ENCODE measurements around the gene EVC.

DNA sequence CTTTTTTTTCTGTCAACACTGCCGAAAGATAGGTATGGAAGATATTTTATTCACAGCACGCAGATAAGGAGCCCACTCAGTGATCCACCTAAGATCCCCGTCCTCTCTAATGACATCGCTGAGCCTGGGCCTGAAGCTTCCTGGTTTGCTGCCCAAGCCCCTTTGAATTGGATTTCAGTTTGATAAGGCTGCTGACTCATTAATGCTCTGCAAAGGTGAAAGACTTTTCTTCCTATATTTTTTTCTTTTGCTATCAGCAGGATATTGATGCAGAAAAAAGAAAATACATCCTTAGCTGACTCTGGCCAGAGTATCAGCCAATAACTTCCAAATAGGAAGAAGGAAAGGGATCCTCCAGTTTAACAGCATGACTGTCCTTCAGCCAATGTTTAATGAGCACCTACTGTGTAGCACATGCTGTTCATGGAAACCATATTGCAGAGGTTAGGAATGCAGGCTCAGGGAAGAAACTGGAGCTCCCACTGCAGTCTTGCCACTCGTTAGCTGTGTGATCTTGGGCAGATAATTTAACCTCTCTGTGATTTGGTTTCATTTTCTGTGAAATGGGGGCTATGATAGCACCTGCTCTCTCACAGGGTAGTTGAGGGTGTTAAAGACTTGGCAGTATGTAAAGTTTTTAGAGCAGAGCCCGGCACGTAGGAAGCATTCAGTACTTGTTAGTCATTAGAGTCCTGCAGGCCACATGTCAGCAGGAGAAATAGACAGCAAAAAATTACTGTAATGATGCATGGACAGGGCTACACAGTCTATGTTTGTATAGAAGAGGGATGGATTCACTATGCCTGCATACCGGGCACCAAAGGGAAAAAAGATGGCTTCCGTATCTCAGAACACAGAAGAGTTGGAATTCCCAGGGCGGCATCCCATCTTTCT lies 39.3 kb downstream of the EVC start:
- TF ChIP-seq, protein P1, sequence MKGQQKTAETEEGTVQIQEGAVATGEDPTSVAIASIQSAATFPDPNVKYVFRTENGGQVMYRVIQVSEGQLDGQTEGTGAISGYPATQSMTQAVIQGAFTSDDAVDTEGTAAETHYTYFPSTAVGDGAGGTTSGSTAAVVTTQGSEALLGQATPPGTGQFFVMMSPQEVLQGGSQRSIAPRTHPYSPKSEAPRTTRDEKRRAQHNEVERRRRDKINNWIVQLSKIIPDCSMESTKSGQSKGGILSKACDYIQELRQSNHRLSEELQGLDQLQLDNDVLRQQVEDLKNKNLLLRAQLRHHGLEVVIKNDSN (IDR thresholded peaks at IDR 0.05), result no peak
- no peak for TF ChIP-seq EP300 (IDR thresholded peaks at IDR 0.05; ENCODE audit: borderline replicate concordance)
- TF ChIP-seq, protein P2, sequence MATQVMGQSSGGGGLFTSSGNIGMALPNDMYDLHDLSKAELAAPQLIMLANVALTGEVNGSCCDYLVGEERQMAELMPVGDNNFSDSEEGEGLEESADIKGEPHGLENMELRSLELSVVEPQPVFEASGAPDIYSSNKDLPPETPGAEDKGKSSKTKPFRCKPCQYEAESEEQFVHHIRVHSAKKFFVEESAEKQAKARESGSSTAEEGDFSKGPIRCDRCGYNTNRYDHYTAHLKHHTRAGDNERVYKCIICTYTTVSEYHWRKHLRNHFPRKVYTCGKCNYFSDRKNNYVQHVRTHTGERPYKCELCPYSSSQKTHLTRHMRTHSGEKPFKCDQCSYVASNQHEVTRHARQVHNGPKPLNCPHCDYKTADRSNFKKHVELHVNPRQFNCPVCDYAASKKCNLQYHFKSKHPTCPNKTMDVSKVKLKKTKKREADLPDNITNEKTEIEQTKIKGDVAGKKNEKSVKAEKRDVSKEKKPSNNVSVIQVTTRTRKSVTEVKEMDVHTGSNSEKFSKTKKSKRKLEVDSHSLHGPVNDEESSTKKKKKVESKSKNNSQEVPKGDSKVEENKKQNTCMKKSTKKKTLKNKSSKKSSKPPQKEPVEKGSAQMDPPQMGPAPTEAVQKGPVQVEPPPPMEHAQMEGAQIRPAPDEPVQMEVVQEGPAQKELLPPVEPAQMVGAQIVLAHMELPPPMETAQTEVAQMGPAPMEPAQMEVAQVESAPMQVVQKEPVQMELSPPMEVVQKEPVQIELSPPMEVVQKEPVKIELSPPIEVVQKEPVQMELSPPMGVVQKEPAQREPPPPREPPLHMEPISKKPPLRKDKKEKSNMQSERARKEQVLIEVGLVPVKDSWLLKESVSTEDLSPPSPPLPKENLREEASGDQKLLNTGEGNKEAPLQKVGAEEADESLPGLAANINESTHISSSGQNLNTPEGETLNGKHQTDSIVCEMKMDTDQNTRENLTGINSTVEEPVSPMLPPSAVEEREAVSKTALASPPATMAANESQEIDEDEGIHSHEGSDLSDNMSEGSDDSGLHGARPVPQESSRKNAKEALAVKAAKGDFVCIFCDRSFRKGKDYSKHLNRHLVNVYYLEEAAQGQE (IDR thresholded peaks at IDR 0.05; ENCODE audit: low read depth), result no peak
- no peak for TF ChIP-seq ZBTB7A (IDR thresholded peaks at IDR 0.05; ENCODE audit: low read depth)
